HepG2 (cell line): ENCODE results near the gene RNF168. TPM values are rescaled to one million over a fixed set of nuclear protein-coding genes. Genes with fewer than 3 reads are reported as not detected.

ENCODE experiments used
- ARNTL ChIP-seq: sonication (generic); formaldehyde crosslinking; IDR thresholded peaks from 2 replicates; pipeline ENCODE4 v1.4.0; 2020; ENCODE audit warnings: mild to moderate bottlenecking, missing genetic modification reagents
- BHLHE40 ChIP-seq: IDR thresholded peaks from 2 replicates; pipeline ENCODE4 v1.6.1; 2011; ENCODE audit warnings: low read length, improper control_type of control experiment
- CERS6 ChIP-seq: sonication (generic); formaldehyde crosslinking; IDR thresholded peaks from 2 replicates; pipeline ENCODE4 v1.5.0; 2020; ENCODE audit warnings: missing genetic modification reagents
- FIP1L1 ChIP-seq: fragments of 200-400 bp; formaldehyde crosslinking; IDR thresholded peaks from 2 replicates; pipeline ENCODE4 v1.6.1; 2018; ENCODE audit warnings: low read depth, mild to moderate bottlenecking, low read length, moderate library complexity, borderline replicate concordance; ENCODE audit not compliant: insufficient read depth
- GATAD2A ChIP-seq: IDR thresholded peaks from 2 replicates; pipeline ENCODE4 v1.6.1; 2016
- GMEB1 ChIP-seq: sonication (generic); formaldehyde crosslinking; IDR thresholded peaks from 2 replicates; pipeline ENCODE4 v1.5.1; 2020; ENCODE audit warnings: missing genetic modification reagents, mild to moderate bottlenecking, borderline replicate concordance
- KLF16 ChIP-seq, 2 experiments: sonication (generic) in 1 of 2; formaldehyde crosslinking in 1 of 2; IDR thresholded peaks; 2 replicates each; pipeline versions ENCODE4 v1.6.1 to v1.8.0; 2016 to 2023; ENCODE audit warnings: missing genetic modification reagents in 2 of 2, missing compliant biosample characterization in 1 of 2
- MEF2D ChIP-seq: sonication (generic); formaldehyde crosslinking; IDR thresholded peaks from 2 replicates; pipeline ENCODE4 v1.5.1; 2020; ENCODE audit warnings: mild to moderate bottlenecking, missing genetic modification reagents
- NBN ChIP-seq: fragments of 450-650 bp; conservative IDR thresholded peaks from 2 replicates; pipeline ENCODE4 v1.6.1; 2017
- SOX6 ChIP-seq, 2 experiments: fragments of 450-650 bp in 1 of 2; sonication (generic) in 1 of 2; formaldehyde crosslinking in 1 of 2; IDR thresholded peaks; 2 replicates each; pipeline versions ENCODE4 v1.4.0 to v1.6.1; 2017 to 2020; ENCODE audit warnings: antibody characterized with exemption in 1 of 2, mild to moderate bottlenecking in 1 of 2, missing genetic modification reagents in 1 of 2
- U2AF2 ChIP-seq: fragments of 200-400 bp; formaldehyde crosslinking; IDR thresholded peaks from 2 replicates; pipeline ENCODE4 v1.6.1; 2017; ENCODE audit warnings: low read depth, mild to moderate bottlenecking, low read length
- ZFP82 ChIP-seq: sonication (generic); formaldehyde crosslinking; IDR thresholded peaks from 2 replicates; pipeline ENCODE4 v1.5.1; 2020; ENCODE audit warnings: mild to moderate bottlenecking, missing genetic modification reagents, borderline replicate concordance
- ZFY ChIP-seq: sonication (generic); formaldehyde crosslinking; IDR thresholded peaks from 2 replicates; pipeline ENCODE4 v1.4.0; 2020; ENCODE audit warnings: missing genetic modification reagents
- ZNF503 ChIP-seq: sonication (generic); formaldehyde crosslinking; IDR thresholded peaks from 2 replicates; pipeline ENCODE4 v1.4.0; 2020; ENCODE audit warnings: missing genetic modification reagents
- ZNF564 ChIP-seq: sonication (generic); formaldehyde crosslinking; IDR thresholded peaks from 2 replicates; pipeline ENCODE4 v1.8.1; 2023; ENCODE audit warnings: mild to moderate bottlenecking, missing genetic modification reagents
- ZNF569 ChIP-seq: sonication (generic); formaldehyde crosslinking; IDR thresholded peaks from 2 replicates; pipeline ENCODE4 v1.5.0; 2020; ENCODE audit warnings: mild to moderate bottlenecking, missing genetic modification reagents, moderate library complexity, borderline replicate concordance
- ZNF576 ChIP-seq: sonication (generic); formaldehyde crosslinking; IDR thresholded peaks from 2 replicates; pipeline ENCODE4 v1.4.0; 2020; ENCODE audit warnings: mild to moderate bottlenecking, missing genetic modification reagents
- ZNF607 ChIP-seq: sonication (generic); formaldehyde crosslinking; IDR thresholded peaks from 2 replicates; pipeline ENCODE4 v1.5.1; 2020; ENCODE audit warnings: missing genetic modification reagents, mild to moderate bottlenecking, borderline replicate concordance
- ZNF616 ChIP-seq: sonication (generic); formaldehyde crosslinking; IDR thresholded peaks from 2 replicates; pipeline ENCODE4 v1.5.0; 2020; ENCODE audit warnings: low read depth, mild to moderate bottlenecking, missing genetic modification reagents
- ZSCAN12 ChIP-seq: sonication (generic); formaldehyde crosslinking; IDR thresholded peaks from 2 replicates; pipeline ENCODE4 v1.9.0; 2021; ENCODE audit warnings: mild to moderate bottlenecking, missing genetic modification reagents
- ZSCAN20 ChIP-seq: sonication (generic); formaldehyde crosslinking; IDR thresholded peaks from 2 replicates; pipeline ENCODE4 v1.4.0; 2020; ENCODE audit warnings: missing genetic modification reagents, mild to moderate bottlenecking, borderline replicate concordance
- polyA plus RNA-seq, 8 experiments: library from polyadenylated mRNA; depleted of rRNA in 3 of 8; stranded (reverse) in 7 of 8; unstranded in 1 of 8; fragments of >200 nt; fragmentation: Illumina TruSeq in 4 of 8; extraction: Trizol in 4 of 8; gene quantifications; 2 replicates each; pipeline versions ENCODE4 v1.2.1 to v1.2.3, GENCODE V29; 2011 to 2016; ENCODE audit warnings: low read depth in 4 of 8, missing spikeins in 1 of 8, mixed read lengths in 1 of 8; ENCODE audit not compliant: insufficient read depth in 1 of 8
- total RNA-seq, 5 experiments: library from RNA; depleted of rRNA; stranded (reverse); fragments of >200 nt; fragmentation: Illumina TruSeq; extraction: Trizol; gene quantifications; 2 replicates each; pipeline ENCODE4 v1.2.3, GENCODE V29; 2016; ENCODE audit warnings: low read depth in 1 of 5

Gene RNF168
- total and polyA plus RNA-seq, 2 of the 13 experiments (the other 11 are each of a cell fraction or from before 2014, with no cell fraction given), result 3.7 to 22.9 TPM

- TF ChIP-seq ZFY (CRISPR knock-in tag) (peak; percentile 21), NBN (no peak), CERS6 (CRISPR knock-in tag) (no peak), SOX6 (IDR thresholded peaks at IDR 0.05) (no peak), SOX6 (CRISPR knock-in tag; IDR thresholded peaks at IDR 0.05) (peak; percentile 24; the same call in 1 of the 2 replicates), ZSCAN20 (CRISPR knock-in tag) (no peak), GATAD2A (CRISPR knock-in tag) (peak; percentile 64), ARNTL (CRISPR knock-in tag) (peak; percentile 42; the same call in 1 of the 2 replicates), ZNF616 (no peak), ZFP82 (no peak), KLF16 (CRISPR knock-in tag; IDR thresholded peaks at IDR 0.05) (peak in 1 of 2 experiments; percentile 62; a peak in 1 of 4 replicates), U2AF2 (no peak), ZNF569 (CRISPR knock-in tag) (no peak), ZSCAN12 (CRISPR knock-in tag) (no peak), FIP1L1 (no peak), MEF2D (CRISPR knock-in tag) (no peak), GMEB1 (CRISPR knock-in tag) (0 out of 2 replicates have a peak, but pooled peaks have one; percentile 28), ZNF576 (no peak), ZNF503 (CRISPR knock-in tag) (no peak), ZNF607 (CRISPR knock-in tag) (0 out of 2 replicates have a peak, but pooled peaks have one; percentile 51), ZNF564 (CRISPR knock-in tag) (no peak), BHLHE40 (peak; percentile 31; the same call in 1 of the 2 replicates)
Observed at GRCh38 chr3:196518966-196519717, 15.6 kb upstream of the RNF168 start (continued).
